ENCODE data around the gene BASP1. TPM values are rescaled to one million over a fixed set of nuclear protein-coding genes. Genes with fewer than 3 reads are reported as not detected.

The BASP1 gene
- total and polyA plus RNA-seq, 2 experiments from 2014 or later = 134 to 183 TPM

DNA sequence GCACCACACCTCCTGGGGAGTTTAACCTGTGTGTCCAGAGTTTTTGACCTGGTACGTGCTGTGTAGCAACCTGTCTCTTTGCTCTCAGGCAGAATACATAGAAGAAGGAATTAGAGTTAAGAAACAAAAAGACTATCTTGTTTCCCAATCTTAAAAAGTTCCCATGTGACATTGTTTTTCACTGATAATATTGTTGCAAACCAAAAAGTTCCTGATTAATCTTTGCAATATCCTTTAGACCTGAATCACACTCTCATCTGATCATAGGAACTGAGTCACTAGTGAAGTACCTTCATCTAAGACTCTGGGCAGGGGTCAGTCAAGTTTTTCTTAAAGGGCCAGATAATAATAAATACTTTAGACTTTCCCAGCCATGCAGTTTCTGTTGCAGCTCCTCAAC, 35.1 kb downstream of the BASP1 start:
- Histone ChIP-seq H3K4me2 (no peak overlapping the region), H3K27ac (no peak overlapping the region), H3K9me3 (ENCODE audit: low read depth) (no peaks in the 10 kb centered on the region), H2AFZ (no peak overlapping the region), H3K9me2 (replicated peaks; ENCODE audit: insufficient read depth) (no peaks in the 10 kb centered on the region), H3K79me2 (peaks cover 97% of the 10 kb centered on the region), H4K20me1 (ENCODE audit: insufficient read depth, poor library complexity, severe bottlenecking) (peaks cover 60% of the 10 kb centered on the region), H3K36me3 (replicated peaks; ENCODE audit: insufficient read depth, low read depth) (no peaks in the 10 kb centered on the region), H3K4me1 (ENCODE audit: insufficient read depth) (no peaks in the 10 kb centered on the region), H3K4me3 (no peak overlapping the region), H3K27me3 (no peaks in the 10 kb centered on the region)
- no peak for DNase-seq (ENCODE audit: low spot score)
- TF ChIP-seq EZH2 (IDR thresholded peaks at IDR 0.05; ENCODE audit: borderline replicate concordance) (no peak), CTCF (IDR thresholded peaks at IDR 0.05; ENCODE audit: poor library complexity) (no peak), EZH2phosphoT487 (IDR thresholded peaks at IDR 0.05; ENCODE audit: low read depth, severe bottlenecking, unreplicated experiment) (no peak)
- WGBS (ENCODE audit: low lambda C conversion rate, missing lambda C conversion rate) = 83% methylated on average over 1 of the region's 1 CpG

DNA sequence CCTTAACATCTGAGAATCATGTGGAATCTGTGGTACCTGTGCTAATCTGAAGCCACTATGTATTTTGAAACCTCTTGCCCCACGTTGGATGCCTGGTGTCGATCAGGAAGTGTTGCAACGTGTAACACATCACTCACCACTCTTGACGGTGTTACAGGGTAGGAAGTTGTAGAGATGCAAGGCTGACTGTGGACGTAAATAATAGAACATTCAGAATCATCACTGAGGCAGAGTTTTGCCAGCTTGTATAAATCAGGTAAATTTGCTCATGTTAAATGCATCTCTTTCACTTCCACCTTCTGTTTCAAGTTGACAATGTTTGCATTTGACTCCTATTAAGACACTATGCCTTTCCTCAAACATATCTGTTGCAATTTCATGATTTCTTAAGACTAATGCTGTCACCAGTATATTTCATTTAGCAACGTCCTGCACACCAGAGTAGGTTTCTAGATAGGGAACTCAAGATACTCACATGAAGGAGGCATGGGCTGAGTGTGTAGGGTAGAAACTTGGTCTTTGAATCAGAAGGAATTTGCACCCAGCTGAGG, 38.1 kb downstream of the BASP1 start:
- H3K4me3 ChIP-seq = no peak overlapping the region
- peaks cover 100% of the 10 kb centered on the region for H3K79me2 ChIP-seq
- H3K9me2 ChIP-seq (replicated peaks; ENCODE audit: insufficient read depth) = no peaks in the 10 kb centered on the region
- no peak overlapping the region for H3K27ac ChIP-seq
- no peaks in the 10 kb centered on the region for H3K9me3 ChIP-seq (ENCODE audit: low read depth)
- no peak overlapping the region for H3K4me2 ChIP-seq
- H4K20me1 ChIP-seq (ENCODE audit: insufficient read depth, poor library complexity, severe bottlenecking) = peaks cover 55% of the 10 kb centered on the region
- no peak for DNase-seq (ENCODE audit: low spot score)
- no peaks in the 10 kb centered on the region for H3K27me3 ChIP-seq
- H3K4me1 ChIP-seq (ENCODE audit: insufficient read depth) = peaks cover 5% of the 10 kb centered on the region
- WGBS (ENCODE audit: low lambda C conversion rate, missing lambda C conversion rate) = 69% methylated on average over 6 of the region's 6 CpGs
- no peak overlapping the region for H2AFZ ChIP-seq
- no peaks in the 10 kb centered on the region for H3K36me3 ChIP-seq (replicated peaks; ENCODE audit: insufficient read depth, low read depth)
- no peak for TF ChIP-seq CTCF (IDR thresholded peaks at IDR 0.05; ENCODE audit: poor library complexity)
- TF ChIP-seq EZH2 (IDR thresholded peaks at IDR 0.05; ENCODE audit: borderline replicate concordance) = no peak
- TF ChIP-seq EZH2phosphoT487 (IDR thresholded peaks at IDR 0.05; ENCODE audit: low read depth, severe bottlenecking, unreplicated experiment) = no peak

DNA sequence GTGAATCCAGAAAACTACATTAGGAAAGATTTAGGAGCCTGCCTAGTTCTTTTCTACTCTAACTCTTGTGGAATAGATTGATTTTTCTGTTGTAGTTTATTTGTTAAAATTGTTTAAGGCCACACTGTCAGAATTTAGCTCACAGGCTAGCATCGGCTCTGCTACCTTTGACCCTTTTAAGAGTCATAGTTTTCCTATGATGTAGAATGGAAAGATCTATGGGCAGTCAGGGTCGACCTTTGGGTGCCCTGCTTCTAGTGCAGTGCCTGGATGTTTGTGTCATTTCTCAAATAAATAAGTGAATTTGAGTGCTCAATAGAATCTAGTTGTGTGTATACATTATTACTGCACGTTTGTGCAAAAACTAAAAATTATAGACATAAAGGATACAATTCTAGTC, 38.7 kb downstream of the BASP1 start:
- WGBS (ENCODE audit: low lambda C conversion rate, missing lambda C conversion rate) = 89% methylated on average over 3 of the region's 3 CpGs
- H3K36me3 ChIP-seq (replicated peaks; ENCODE audit: insufficient read depth, low read depth) = no peaks in the 10 kb centered on the region

More for the DNA sequence above, 38.7 kb downstream of the BASP1 start:
- H3K27me3 ChIP-seq = no peaks in the 10 kb centered on the region
- no peak for DNase-seq (ENCODE audit: low spot score)
- H3K79me2 ChIP-seq = peaks cover 100% of the 10 kb centered on the region
- no peak overlapping the region for H3K4me3 ChIP-seq
- H3K9me3 ChIP-seq (ENCODE audit: low read depth) = no peaks in the 10 kb centered on the region
- H3K27ac ChIP-seq = no peak overlapping the region
- no peak overlapping the region for H2AFZ ChIP-seq
- H3K4me2 ChIP-seq = no peak overlapping the region
- no peak for TF ChIP-seq EZH2phosphoT487 (IDR thresholded peaks at IDR 0.05; ENCODE audit: low read depth, severe bottlenecking, unreplicated experiment)
- TF ChIP-seq EZH2 (IDR thresholded peaks at IDR 0.05; ENCODE audit: borderline replicate concordance) = no peak
- TF ChIP-seq CTCF (IDR thresholded peaks at IDR 0.05; ENCODE audit: poor library complexity) = no peak
- peaks cover 9% of the 10 kb centered on the region for H3K4me1 ChIP-seq (ENCODE audit: insufficient read depth)
- H4K20me1 ChIP-seq (ENCODE audit: insufficient read depth, poor library complexity, severe bottlenecking) = peaks cover 56% of the 10 kb centered on the region
- no peaks in the 10 kb centered on the region for H3K9me2 ChIP-seq (replicated peaks; ENCODE audit: insufficient read depth)

All from hepatocyte (in vitro differentiated cells).